ENCODE results near the gene PHC2.
"Not testable (repeated sequence)": the region's sequence is repeated elsewhere in the genome, so short reads cannot be mapped to it uniquely, and the experiment has no call there.

PHC2 gene

DNA sequence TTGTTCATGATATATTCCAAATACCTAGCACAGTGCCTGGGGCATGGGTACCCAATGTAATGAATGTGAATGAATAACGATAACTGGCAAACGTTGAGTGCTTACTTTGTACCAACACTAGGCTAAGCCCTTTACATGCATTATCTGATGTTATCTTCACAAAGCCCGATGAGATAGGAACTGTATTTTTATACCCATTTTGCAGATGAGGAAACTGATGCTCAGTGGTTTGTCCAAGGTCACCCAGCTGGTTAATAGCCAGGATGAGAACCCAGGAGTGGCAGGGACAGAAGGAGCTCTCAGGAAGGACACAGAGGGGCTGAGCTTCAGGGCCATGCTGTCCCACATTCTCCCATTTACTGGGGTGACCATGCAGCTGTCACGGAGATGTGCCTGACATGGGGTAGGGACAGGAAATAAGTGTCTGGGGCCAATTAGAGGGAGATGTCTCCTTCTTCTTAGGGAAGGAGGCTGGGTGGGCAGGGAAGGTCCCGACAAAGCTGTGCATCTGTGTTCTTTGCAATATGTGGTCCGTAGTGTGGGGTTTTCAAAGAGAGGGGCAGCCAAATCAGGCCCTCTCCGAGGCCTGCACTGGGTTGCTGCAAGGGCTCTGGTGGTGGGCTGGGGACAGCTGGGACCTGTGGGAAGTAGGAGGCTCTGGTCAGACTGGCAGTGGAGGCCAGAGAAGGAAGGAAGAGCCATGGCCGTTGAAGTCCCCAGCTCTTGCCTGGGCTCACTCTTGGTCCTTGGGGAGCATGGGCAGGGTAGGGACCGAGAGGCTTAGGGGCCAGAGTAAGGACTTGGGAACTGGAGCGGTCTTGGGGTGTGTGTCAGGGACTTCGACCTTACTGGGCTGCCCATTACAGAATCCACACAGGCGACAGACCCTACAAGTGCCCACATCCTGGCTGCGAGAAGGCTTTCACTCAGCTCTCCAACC lies 136.6 kb downstream of the PHC2 start:
- H3K9ac ChIP-seq (ENCODE audit: low read length) = no peak overlapping the region
- no peaks in the 10 kb centered on the region for H4K20me1 ChIP-seq (ENCODE audit: insufficient read depth, low read length)
- H3K27ac ChIP-seq (ENCODE audit: low read depth, low read length, poor library complexity, severe bottlenecking) = no peak overlapping the region
- no peak overlapping the region for H3K4me2 ChIP-seq (ENCODE audit: low read length)
- no peaks in the 10 kb centered on the region for H3K9me3 ChIP-seq (ENCODE audit: low read length)
- H2AFZ ChIP-seq (ENCODE audit: low read length) = no peak overlapping the region
- TF ChIP-seq, protein P1, sequence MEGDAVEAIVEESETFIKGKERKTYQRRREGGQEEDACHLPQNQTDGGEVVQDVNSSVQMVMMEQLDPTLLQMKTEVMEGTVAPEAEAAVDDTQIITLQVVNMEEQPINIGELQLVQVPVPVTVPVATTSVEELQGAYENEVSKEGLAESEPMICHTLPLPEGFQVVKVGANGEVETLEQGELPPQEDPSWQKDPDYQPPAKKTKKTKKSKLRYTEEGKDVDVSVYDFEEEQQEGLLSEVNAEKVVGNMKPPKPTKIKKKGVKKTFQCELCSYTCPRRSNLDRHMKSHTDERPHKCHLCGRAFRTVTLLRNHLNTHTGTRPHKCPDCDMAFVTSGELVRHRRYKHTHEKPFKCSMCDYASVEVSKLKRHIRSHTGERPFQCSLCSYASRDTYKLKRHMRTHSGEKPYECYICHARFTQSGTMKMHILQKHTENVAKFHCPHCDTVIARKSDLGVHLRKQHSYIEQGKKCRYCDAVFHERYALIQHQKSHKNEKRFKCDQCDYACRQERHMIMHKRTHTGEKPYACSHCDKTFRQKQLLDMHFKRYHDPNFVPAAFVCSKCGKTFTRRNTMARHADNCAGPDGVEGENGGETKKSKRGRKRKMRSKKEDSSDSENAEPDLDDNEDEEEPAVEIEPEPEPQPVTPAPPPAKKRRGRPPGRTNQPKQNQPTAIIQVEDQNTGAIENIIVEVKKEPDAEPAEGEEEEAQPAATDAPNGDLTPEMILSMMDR (IDR thresholded peaks at IDR 0.05; ENCODE audit: low read length) = no peak
- TF ChIP-seq EZH2 (IDR thresholded peaks at IDR 0.05; ENCODE audit: borderline replicate concordance, low read length) = no peak
- H3F3A ChIP-seq (ENCODE audit: insufficient read depth, low read length) = no peaks in the 10 kb centered on the region
- H3K36me3 ChIP-seq (ENCODE audit: insufficient read depth, low read length) = no peaks in the 10 kb centered on the region
- no peaks in the 10 kb centered on the region for H3K4me1 ChIP-seq (ENCODE audit: insufficient read depth, low read length, severe bottlenecking)
- no peaks in the 10 kb centered on the region for H3K9me2 ChIP-seq (ENCODE audit: low read depth, low read length)
- H3K27me3 ChIP-seq (ENCODE audit: insufficient read depth, low read length) = peaks cover under 1% of the 10 kb centered on the region; the same call in 1 of the 2 replicates
- H3K4me3 ChIP-seq (ENCODE audit: low read depth, low read length, poor library complexity, severe bottlenecking) = no peak overlapping the region
- no peaks in the 10 kb centered on the region for H3K79me2 ChIP-seq (ENCODE audit: insufficient read depth, low read length)

DNA sequence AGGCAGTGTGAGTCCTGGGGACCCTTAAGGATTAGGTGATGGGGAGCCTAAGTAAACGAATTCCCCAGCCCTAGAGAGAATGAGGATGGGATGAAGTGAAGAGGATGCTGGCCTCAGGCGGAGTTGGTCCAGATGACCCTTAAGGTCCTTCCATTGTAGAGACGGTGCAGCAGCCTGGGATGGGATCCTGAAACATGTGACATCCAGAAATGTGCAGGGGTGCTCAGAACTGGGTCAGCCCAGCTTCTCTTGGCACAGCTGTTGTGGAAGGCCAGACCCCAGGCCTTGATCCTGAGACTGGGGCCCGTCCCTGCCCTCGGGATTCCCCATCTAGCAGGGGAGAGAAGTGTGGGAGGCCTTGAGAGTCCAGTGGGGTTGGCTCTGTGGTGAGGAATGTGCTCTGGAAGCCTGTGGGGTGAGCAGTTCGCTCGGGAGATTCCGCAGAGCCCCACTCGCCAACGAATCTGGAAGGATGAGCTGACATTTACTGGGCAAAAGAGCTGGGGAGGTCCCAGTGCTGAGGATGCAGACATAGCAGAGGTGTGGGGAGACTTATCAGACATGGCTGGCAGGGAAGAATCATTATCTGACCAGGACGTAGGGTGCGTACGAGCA lies 138.1 kb downstream of the PHC2 start:
- Histone ChIP-seq H3F3A (ENCODE audit: insufficient read depth, low read length) (no peaks in the 10 kb centered on the region), H3K4me2 (ENCODE audit: low read length) (no peak overlapping the region), H3K4me1 (ENCODE audit: insufficient read depth, low read length, severe bottlenecking) (no peaks in the 10 kb centered on the region), H3K27me3 (ENCODE audit: insufficient read depth, low read length) (peaks cover 5% of the 10 kb centered on the region; the same call in 1 of the 2 replicates), H3K27ac (ENCODE audit: low read depth, low read length, poor library complexity, severe bottlenecking) (no peak overlapping the region), H3K36me3 (ENCODE audit: insufficient read depth, low read length) (no peaks in the 10 kb centered on the region), H4K20me1 (ENCODE audit: insufficient read depth, low read length) (no peaks in the 10 kb centered on the region), H3K9ac (ENCODE audit: low read length) (no peak overlapping the region), H3K4me3 (ENCODE audit: low read depth, low read length, poor library complexity, severe bottlenecking) (no peak overlapping the region), H3K9me3 (ENCODE audit: low read length) (no peaks in the 10 kb centered on the region), H3K79me2 (ENCODE audit: insufficient read depth, low read length) (no peaks in the 10 kb centered on the region), H2AFZ (ENCODE audit: low read length) (no peak overlapping the region), H3K9me2 (ENCODE audit: low read depth, low read length) (no peaks in the 10 kb centered on the region)
- TF ChIP-seq, protein P1 (IDR thresholded peaks at IDR 0.05; ENCODE audit: low read length) = no peak
- no peak for TF ChIP-seq EZH2 (IDR thresholded peaks at IDR 0.05; ENCODE audit: borderline replicate concordance, low read length)

DNA sequence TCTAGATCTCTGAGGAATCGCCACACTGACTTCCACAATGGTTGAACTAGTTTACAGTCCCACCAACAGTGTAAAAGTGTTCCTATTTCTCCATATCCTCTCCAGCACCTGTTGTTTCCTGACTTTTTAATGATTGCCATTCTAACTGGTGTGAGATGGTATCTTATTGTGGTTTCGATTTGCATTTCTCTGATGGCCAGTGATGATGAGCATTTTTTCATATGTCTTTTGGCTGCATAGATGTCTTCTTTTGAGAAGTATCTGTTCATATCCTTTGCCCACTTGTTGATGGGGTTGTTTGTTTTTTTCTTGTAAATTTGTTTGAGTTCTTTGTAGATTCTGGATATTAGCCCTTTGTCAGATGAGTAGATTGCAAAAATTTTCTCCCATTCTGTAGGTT lies 140.3 kb downstream of the PHC2 start:
- not testable (repeated sequence) for H3K27ac ChIP-seq (ENCODE audit: low read depth, low read length, poor library complexity, severe bottlenecking); H3K27me3 ChIP-seq (ENCODE audit: insufficient read depth, low read length); H3K9ac ChIP-seq (ENCODE audit: low read length); H2AFZ ChIP-seq (ENCODE audit: low read length); H3K4me1 ChIP-seq (ENCODE audit: insufficient read depth, low read length, severe bottlenecking); H3K9me3 ChIP-seq (ENCODE audit: low read length); H3K4me3 ChIP-seq (ENCODE audit: low read depth, low read length, poor library complexity, severe bottlenecking); H3K4me2 ChIP-seq (ENCODE audit: low read length); H3K36me3 ChIP-seq (ENCODE audit: insufficient read depth, low read length); H3F3A ChIP-seq (ENCODE audit: insufficient read depth, low read length); H3K79me2 ChIP-seq (ENCODE audit: insufficient read depth, low read length); H4K20me1 ChIP-seq (ENCODE audit: insufficient read depth, low read length); H3K9me2 ChIP-seq (ENCODE audit: low read depth, low read length)
